Smooth muscle cell (in vitro differentiated cells): Measurements from ENCODE around the gene OR10A5. TPM values are rescaled to one million over a fixed set of nuclear protein-coding genes. Genes with fewer than 3 reads are reported as not detected.

Source experiments
- DNase-seq: peaks from one replicate; lab custom pipeline; 2025; ENCODE audit not compliant: unreplicated experiment; lab: John Stamatoyannopoulos, UW
- H2AFZ ChIP-seq: fragments of 200-600 bp; sonication (generic); 2 replicates; pipeline ENCODE4 v1.6.0; 2016; ENCODE audit warnings: antibody characterized with exemption, low read depth, mild to moderate bottlenecking
- H3F3A ChIP-seq: fragments of 200-600 bp; sonication (generic); 2 replicates; pipeline ENCODE4 v1.6.0; 2017; ENCODE audit warnings: antibody characterized with exemption, low read depth
- H3K27ac ChIP-seq: fragments of 200-600 bp; sonication (generic); 2 replicates; pipeline ENCODE4 v1.5.1; 2016; ENCODE audit warnings: low read depth, mild to moderate bottlenecking
- H3K27me3 ChIP-seq: fragments of 200-600 bp; sonication (generic); 2 replicates; pipeline ENCODE4 v1.6.1; 2016; ENCODE audit warnings: low read depth, mild to moderate bottlenecking
- H3K36me3 ChIP-seq: fragments of 200-600 bp; sonication (generic); 2 replicates; pipeline ENCODE4 v1.5.1; 2016; ENCODE audit warnings: low read depth
- H3K4me1 ChIP-seq: fragments of 200-600 bp; sonication (generic); 2 replicates; pipeline ENCODE4 v1.5.1; 2016; ENCODE audit warnings: low read depth
- H3K4me2 ChIP-seq: fragments of 200-600 bp; sonication (generic); 2 replicates; pipeline ENCODE4 v1.6.0; 2016; ENCODE audit warnings: mild to moderate bottlenecking
- H3K4me3 ChIP-seq: fragments of 200-600 bp; sonication (generic); 2 replicates; pipeline ENCODE4 v1.5.1; 2016; ENCODE audit warnings: mild to moderate bottlenecking
- H3K79me2 ChIP-seq: fragments of 200-600 bp; sonication (generic); 2 replicates; pipeline ENCODE4 v1.6.0; 2016; ENCODE audit warnings: low read depth, mild to moderate bottlenecking
- H3K9ac ChIP-seq: fragments of 200-600 bp; sonication (generic); 2 replicates; pipeline ENCODE4 v1.6.0; 2016; ENCODE audit warnings: low read depth
- H3K9me3 ChIP-seq: fragments of 200-600 bp; sonication (generic); replicated peaks from 2 replicates; pipeline ENCODE4 v1.5.1; 2016; ENCODE audit warnings: low read depth
- H4K20me1 ChIP-seq: fragments of 200-600 bp; sonication (generic); 2 replicates; pipeline ENCODE4 v1.6.0; 2016; ENCODE audit warnings: low read depth
- WGBS: methylation state at CpG from one replicate; pipeline ENCODE4 v1.1.7; 2016; ENCODE audit warnings: low lambda C conversion rate; 5-methylcytosine and 5-hydroxymethylcytosine counted together
- polyA plus RNA-seq: library from polyadenylated mRNA; unstranded; fragments of >200 nt; fragmentation: Nextera tagmentation; extraction: Ambion mirVana; gene quantifications from 2 replicates; pipeline ENCODE4 v1.2.1, GENCODE V29; 2016
- total RNA-seq: library from RNA; depleted of rRNA; stranded (reverse); fragments of >200 nt; gene quantifications from 2 replicates; pipeline ENCODE4 v1.2.3, GENCODE V29; 2014
- TF ChIP-seq, protein P1 (sequence below): fragments of 200-600 bp; sonication (generic); IDR thresholded peaks from 2 replicates; pipeline ENCODE4 v1.5.1; 2017; ENCODE audit warnings: borderline replicate concordance, mild to moderate bottlenecking, antibody characterized with exemption; ENCODE audit not compliant: insufficient read depth, poor library complexity, severe bottlenecking

OR10A5 gene
- total and polyA plus RNA-seq, 2 experiments from 2014 or later: not detected

DNA sequence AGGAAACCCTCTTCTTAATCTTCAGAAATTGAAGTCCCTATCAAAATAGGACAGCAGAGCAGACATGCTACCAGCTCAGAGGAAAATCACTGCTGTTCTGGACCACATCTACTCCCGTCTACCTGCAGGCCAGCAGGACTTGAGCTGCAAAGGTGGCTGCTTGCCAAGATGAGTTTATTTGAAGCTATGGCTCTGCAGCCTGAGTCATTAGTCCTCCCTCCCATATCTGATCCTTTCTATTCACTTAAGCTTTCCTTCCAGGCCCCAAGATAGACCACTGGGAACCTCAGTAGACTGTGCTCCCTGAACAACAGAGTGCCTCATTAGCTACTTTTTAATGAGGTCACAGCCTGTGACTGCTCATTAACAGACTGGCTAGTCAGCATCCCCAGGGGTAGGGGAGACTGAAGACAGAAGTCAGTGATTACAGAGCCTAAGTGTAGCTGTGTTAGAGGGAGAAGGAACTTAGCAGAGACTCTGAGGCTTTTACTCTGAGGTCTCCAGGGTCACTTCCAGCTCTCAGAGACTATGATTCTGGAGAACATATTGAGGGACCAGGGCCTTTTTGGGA is 10.6 kb downstream of the OR10A5 start:
- Histone ChIP-seq H3K27ac (no peak overlapping the region), H4K20me1 (no peaks in the 10 kb centered on the region), H3K9me3 (no peaks in the 10 kb centered on the region), H3K4me3 (no peak overlapping the region), H3K9ac (no peak overlapping the region), H2AFZ (no peak overlapping the region), H3K4me1 (no peaks in the 10 kb centered on the region), H3K27me3 (no peaks in the 10 kb centered on the region), H3K79me2 (no peaks in the 10 kb centered on the region), H3K4me2 (no peak overlapping the region), H3F3A (no peaks in the 10 kb centered on the region), H3K36me3 (no peaks in the 10 kb centered on the region)
- TF ChIP-seq, protein P1, sequence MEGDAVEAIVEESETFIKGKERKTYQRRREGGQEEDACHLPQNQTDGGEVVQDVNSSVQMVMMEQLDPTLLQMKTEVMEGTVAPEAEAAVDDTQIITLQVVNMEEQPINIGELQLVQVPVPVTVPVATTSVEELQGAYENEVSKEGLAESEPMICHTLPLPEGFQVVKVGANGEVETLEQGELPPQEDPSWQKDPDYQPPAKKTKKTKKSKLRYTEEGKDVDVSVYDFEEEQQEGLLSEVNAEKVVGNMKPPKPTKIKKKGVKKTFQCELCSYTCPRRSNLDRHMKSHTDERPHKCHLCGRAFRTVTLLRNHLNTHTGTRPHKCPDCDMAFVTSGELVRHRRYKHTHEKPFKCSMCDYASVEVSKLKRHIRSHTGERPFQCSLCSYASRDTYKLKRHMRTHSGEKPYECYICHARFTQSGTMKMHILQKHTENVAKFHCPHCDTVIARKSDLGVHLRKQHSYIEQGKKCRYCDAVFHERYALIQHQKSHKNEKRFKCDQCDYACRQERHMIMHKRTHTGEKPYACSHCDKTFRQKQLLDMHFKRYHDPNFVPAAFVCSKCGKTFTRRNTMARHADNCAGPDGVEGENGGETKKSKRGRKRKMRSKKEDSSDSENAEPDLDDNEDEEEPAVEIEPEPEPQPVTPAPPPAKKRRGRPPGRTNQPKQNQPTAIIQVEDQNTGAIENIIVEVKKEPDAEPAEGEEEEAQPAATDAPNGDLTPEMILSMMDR: no peak
- no peak for DNase-seq
- WGBS: 65% methylated on average over 1 of the region's 1 CpG

- Histone ChIP-seq H3K9me3 (no peaks in the 10 kb centered on the region), H3K27me3 (no peaks in the 10 kb centered on the region), H3K79me2 (no peaks in the 10 kb centered on the region), H4K20me1 (no peaks in the 10 kb centered on the region), H2AFZ (no peak overlapping the region), H3K36me3 (no peaks in the 10 kb centered on the region), H3K9ac (no peak overlapping the region), H3K4me1 (no peaks in the 10 kb centered on the region), H3K4me2 (no peak overlapping the region), H3K27ac (no peak overlapping the region), H3F3A (no peaks in the 10 kb centered on the region), H3K4me3 (no peak overlapping the region)
- no peak for DNase-seq
- 41% methylated on average over 3 of the region's 3 CpGs for WGBS
- TF ChIP-seq, protein P1: no peak
These were observed 11.4 kb downstream of the OR10A5 start for GRCh38 chr11:6856871-6857270.

DNA sequence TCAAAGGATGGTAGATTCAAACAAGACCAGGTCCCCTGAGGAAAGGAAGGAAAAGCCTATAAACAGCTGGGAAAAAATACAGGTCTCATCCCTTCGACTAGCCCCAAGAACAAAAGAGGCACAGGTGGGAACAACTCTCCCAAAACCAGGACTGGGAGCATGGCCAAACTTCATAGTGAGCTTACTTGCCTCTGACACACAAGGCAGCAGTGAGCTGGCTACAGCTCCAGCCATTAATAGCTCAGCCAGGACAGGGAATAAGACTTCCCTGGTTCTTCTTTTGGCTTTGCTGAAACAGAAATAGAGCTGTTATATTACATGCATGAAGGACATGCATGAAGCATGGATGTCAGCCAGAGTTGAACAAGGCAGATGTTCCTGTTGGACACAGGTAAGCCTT is 17.5 kb downstream of the OR10A5 start, which contains the start of gene OR10A2:
OR10A2 (plus strand) TSS at position 97 of the 400 bp plus-strand sequence. CDS start 6,698 bp downstream, outside the sequence.
- Histone ChIP-seq H3K9me3 (no peaks in the 10 kb centered on the region), H3K4me2 (no peak within 1 kb of the TSS), H3K79me2 (no peaks in the 10 kb centered on the region), H3K27ac (no peak within 1 kb of the TSS), H2AFZ (no peak within 1 kb of the TSS), H3K36me3 (no peaks in the 10 kb centered on the region), H3K4me1 (no peaks in the 10 kb centered on the region), H3F3A (no peaks in the 10 kb centered on the region), H4K20me1 (no peaks in the 10 kb centered on the region), H3K27me3 (no peaks in the 10 kb centered on the region), H3K9ac (no peak within 1 kb of the TSS), H3K4me3 (no peak within 1 kb of the TSS)
- 88% methylated on average over 1 of the region's 1 CpG for WGBS
- TF ChIP-seq, protein P1: no peak
- DNase-seq: no peak

GRCh38 chr11:6864438-6864837 is 19.0 kb downstream of the OR10A5 start:
- no peak for DNase-seq
- no peaks in the 10 kb centered on the region for H3K36me3 ChIP-seq
- no peak overlapping the region for H3K27ac ChIP-seq
- no peaks in the 10 kb centered on the region for H3F3A ChIP-seq
- no peaks in the 10 kb centered on the region for H3K4me1 ChIP-seq
- H3K4me2 ChIP-seq: no peak overlapping the region
- no peaks in the 10 kb centered on the region for H3K79me2 ChIP-seq
- no peak overlapping the region for H2AFZ ChIP-seq
- H3K9ac ChIP-seq: no peak overlapping the region
- no peak overlapping the region for H3K4me3 ChIP-seq
- H3K9me3 ChIP-seq: no peaks in the 10 kb centered on the region
- H4K20me1 ChIP-seq: no peaks in the 10 kb centered on the region
- H3K27me3 ChIP-seq: no peaks in the 10 kb centered on the region
- WGBS: 100% methylated on average over 1 of the region's 1 CpG
- TF ChIP-seq, protein P1: no peak
